HG03565 (cell line): ENCODE results near the gene GNB1L.
"Not testable (repeated sequence)": the region's sequence is repeated elsewhere in the genome, so short reads cannot be mapped to it uniquely, and the experiment has no call there.

Source experiments
- ATAC-seq: cut with Tn5 transposase; IDR thresholded peaks from one replicate; pipeline ENCODE4 v1.9.1; 2021; ENCODE audit warnings: mild to moderate bottlenecking, moderate library complexity; ENCODE audit not compliant: unreplicated experiment

Gene GNB1L

GRCh38 chr22:19889951-19890350 is 35.3 kb upstream of the GNB1L start:
- no peak for ATAC-seq

- no peak for ATAC-seq
Observed at GRCh38 chr22:19888131-19888746, 33.6 kb upstream of the GNB1L start.

DNA sequence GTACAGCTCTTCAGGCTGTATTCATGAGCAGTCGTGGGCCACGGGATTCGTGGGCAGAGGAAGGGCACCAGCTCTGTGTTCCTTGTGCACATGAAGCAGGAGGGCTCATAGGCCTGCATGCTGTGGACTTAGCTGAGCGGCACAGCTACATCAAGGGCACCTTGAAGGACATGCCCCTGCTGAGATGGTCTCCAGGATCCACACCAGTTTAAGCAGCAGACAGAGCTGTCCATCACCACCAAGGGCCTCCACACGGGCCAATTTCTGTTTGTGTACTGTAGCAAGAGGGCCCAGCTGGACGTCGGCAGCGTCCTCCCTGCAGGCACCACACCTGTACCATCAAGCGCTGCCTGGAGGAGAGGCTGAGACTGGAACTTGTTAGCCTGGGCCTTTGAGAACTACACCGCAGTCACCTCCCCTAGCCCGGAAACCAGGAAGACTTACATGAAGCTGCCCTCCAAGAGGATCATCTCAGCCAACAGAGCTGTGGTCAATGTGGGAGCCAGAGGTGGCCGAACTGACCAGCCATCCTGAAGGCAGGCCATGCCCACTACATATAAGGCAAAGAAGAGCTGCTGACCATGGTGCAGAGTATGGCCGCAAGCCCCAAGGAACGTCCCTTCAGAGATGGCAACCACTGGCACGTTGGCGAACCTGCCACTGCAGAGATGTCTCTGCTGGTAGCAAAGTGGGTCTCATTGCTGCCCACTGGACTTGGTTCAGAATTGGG is 32.7 kb upstream of the GNB1L start:
- ATAC-seq = no peak

GRCh38 chr22:19886605-19887255 is 32.1 kb upstream of the GNB1L start:
- no peak for ATAC-seq

GRCh38 chr22:19885841-19886592 is 31.3 kb upstream of the GNB1L start:
- ATAC-seq = no peak

- no peak for ATAC-seq
Observed at GRCh38 chr22:19884954-19885751, 30.5 kb upstream of the GNB1L start.

DNA sequence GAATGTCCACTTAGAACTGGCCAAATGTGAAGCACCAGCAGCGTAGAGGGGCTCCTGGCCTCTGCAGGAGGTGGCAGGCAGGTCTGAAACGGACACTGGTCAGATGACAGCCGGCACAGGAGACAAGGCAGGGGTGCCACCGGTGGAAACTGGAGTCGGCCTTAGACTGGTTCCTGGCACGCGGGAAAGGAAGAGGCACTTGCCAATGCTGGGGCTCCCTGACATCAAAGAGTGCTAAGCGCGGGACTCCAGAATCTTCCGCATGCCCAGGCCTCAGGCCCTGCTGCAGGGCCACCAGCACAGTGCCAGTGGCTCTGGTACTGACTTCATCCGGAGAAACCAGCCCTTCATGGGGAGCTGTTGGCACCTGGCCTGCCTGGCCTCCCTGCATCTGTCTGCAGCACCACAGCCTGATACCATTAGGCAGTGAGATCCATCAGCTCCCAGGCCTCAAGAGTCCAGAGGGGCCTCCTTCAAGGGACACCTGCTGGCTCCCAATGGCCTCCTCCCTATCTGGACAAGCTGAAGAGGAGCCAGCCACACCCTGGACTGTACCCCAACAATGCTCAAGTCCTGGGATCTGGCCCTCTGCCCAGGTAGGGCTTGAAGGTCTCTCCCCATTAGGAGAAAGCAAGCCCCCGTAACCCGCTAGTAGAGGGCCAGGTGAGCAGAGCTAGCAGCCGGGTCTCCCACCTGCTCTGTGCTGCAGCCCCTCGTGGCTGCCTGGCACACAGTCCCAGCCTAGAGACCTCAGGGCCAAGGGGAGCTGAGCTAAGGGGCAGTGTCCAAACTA is 29.7 kb upstream of the GNB1L start:
- ATAC-seq = no peak

DNA sequence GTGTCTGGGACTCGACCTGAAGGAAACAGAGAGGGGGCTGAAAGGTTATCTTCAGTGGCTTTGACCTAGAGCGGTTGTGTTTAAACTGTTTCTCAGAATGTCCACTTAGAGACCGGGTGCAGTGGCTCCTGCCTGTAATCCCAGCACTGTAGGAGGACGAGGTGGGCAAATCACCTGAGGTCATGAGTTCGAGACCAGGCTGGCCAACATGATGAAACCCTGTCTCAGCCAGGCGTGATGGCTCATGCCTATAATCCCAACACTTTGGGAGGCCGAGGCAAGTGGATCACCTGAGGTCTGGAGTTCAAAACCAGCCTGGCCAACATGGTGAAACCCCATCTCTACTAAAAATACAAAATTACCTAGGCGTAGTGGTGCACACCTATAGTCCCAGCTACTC is 28.8 kb upstream of the GNB1L start:
- ATAC-seq = not testable (repeated sequence)

GRCh38 chr22:19882446-19883381 is 28.0 kb upstream of the GNB1L start:
- no peak for ATAC-seq

DNA sequence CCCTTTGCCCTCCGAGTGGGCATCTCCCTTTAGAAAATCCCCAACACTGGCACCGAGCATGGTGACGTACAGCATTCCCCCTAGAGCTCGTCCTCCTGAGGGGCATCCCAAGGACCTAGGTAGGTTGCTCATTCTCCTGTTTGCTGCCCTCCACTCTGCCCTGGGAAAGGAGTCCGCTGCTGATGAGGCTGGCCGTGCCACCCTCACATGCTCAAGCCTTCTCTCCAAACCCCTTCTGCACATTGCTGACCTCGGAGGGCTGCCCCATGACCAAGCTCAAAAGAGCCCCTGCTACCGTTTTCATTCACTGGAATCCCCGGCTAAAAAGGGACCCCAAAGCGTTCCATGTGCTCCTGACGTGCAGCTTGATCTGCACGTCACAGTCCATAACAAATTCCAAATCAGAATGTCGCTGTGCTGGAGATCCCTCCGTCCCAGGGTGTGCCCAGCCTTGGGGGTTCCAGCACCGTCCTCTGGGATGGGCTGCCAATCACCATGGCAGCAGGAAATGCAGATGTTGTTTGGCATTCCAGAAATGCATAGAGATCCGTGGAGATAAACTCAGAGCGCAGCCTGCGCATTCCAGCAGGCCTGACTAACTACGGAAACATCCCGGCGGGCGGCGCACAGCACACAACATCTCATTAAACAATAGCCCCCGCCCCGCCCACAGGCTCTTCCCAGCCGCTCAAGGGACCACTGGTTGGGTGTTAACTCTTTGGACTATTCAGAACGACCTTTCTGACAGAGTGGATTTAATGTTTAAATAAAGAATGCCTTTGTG is 26.3 kb upstream of the GNB1L start:
- ATAC-seq = no peak

- ATAC-seq = no peak
Observed at GRCh38 chr22:19879992-19880785, 25.5 kb upstream of the GNB1L start.

DNA sequence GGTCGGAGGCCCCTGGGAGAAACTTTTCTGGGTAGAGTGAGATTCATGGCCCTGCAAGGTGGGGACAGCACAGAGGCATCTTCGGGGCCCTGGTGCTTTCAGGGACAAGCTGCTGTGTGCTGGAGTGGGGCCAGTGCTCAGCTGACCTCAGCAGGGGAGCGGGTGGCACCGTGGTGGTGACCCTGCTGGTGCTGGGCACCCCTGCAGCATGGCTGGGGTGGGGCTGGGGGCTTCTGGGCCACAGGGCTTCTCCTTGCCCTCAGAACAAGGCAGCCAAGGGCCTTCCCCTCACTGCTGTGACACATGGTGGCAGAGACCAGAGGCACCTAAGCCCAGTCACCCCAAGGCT is 24.9 kb upstream of the GNB1L start:
- ATAC-seq = no peak

DNA sequence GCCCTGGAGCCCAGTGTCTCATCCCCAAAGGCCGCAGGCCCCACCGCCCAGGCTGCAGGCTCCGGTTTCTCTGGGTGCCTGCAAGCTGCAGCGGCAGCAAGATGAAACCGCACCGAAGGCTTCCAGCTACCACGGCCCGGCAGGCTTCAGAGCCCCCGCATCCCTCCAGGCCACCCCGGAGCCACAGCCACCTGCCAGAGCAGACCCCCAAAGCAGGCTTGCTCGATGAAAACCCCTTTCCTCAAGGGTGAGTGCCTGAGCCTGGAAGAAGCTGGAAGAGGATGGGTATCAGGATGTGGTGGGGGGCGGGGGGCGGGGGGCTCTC is 24.5 kb upstream of the GNB1L start:
- ATAC-seq = no peak

DNA sequence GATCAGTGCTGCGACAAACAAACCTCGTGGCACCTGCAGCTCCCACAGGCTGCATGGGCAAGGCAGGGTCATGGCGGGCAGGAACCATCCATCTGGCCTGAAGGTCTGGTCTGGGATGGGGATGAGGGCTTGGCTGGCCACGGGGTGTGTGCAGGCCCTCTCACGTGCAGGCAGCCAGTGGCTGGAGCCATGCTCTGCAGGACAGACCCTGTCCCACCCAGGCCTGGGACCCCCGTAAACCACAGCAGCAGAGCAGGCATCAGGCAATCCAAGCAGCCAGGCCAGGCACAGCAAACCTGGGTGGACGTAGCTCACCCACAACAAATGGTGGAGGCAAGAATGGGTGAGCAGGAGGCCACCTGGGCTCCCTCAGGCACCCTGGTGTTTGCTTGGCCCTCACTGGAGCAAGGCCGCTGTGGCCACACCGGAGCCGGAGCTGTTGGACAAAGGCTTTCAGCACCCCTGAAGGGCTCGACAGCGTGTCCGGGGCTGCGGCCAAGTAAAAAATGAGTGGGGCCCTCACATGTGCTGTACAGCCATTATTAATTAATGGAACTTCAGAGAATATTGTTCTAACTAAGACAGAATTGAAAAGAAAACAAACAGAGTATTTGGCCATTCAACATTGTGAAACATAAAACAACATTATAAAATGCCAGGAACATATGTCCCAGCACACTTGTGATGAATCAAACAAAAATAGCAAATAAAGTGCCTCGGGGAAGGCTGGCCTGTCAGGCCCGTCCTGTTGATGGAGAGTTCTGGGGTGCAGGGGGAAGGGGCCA is 24.0 kb upstream of the GNB1L start:
- ATAC-seq = no peak

- ATAC-seq = no peak
Observed at GRCh38 chr22:19877626-19878339, 23.1 kb upstream of the GNB1L start.
